Measurements from ENCODE around the gene EPHA7. TPM values are rescaled to one million over a fixed set of nuclear protein-coding genes. Genes with fewer than 3 reads are reported as not detected.

The EPHA7 gene
- total RNA-seq, 1 donor from 2014 or later: 0.12 TPM

- no peak for ATAC-seq
Measured at GRCh38 chr6:93392797-93393196, 26.6 kb downstream of the EPHA7 start.

DNA sequence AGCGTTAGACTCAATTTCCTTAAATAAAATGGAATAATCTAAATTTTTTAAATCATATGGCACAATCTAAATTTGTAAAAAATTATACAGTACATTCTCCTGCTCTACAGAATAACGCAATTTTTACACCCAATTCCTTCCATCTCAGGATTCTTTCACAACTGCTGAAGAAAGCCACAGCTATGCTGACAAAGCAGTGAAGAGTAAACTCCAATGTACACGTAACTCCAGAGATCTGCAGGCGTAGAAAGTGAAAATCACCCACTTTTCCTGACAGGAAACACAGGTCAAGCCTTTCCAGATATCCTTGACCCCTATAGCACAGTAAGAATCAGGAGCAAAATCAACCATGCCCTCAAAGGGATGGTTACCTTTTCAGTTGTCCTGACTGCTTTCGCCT lies 27.4 kb downstream of the EPHA7 start:
- no peak for ATAC-seq

DNA sequence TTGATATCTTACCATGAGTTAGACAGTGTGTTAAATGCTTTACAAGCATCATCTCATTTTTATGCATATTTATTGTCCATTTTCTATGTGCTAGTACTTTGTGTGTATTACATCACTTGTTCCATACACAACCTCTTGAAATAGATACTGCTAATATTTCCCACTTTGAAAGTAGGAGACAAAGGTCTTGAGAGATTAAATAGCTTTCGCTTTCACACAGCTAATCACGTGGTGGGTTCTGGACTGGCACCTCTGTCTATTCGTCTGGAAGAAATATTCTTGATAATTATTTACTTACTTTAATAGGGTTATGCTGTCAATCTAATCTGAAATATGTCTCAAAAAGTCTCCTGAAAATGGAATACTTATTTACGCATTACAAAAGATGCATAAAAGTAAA lies 30.2 kb downstream of the EPHA7 start:
- ATAC-seq: no peak

GRCh38 chr6:93388070-93388469 lies 31.3 kb downstream of the EPHA7 start:
- no peak for ATAC-seq

- no peak for ATAC-seq
Measured at GRCh38 chr6:93376026-93376540, 43.3 kb downstream of the EPHA7 start.

GRCh38 chr6:93373445-93373844 lies 45.9 kb downstream of the EPHA7 start:
- no peak for ATAC-seq

GRCh38 chr6:93371756-93372155 lies 47.6 kb downstream of the EPHA7 start:
- no peak for ATAC-seq

GRCh38 chr6:93369586-93370134 lies 49.7 kb downstream of the EPHA7 start:
- no peak for ATAC-seq

- no peak for ATAC-seq
Measured at GRCh38 chr6:93366506-93366905, 52.9 kb downstream of the EPHA7 start.

- no peak for ATAC-seq
Measured at GRCh38 chr6:93365445-93365844, 53.9 kb downstream of the EPHA7 start.

- no peak for ATAC-seq
Measured at GRCh38 chr6:93358435-93358834, 60.9 kb downstream of the EPHA7 start.

DNA sequence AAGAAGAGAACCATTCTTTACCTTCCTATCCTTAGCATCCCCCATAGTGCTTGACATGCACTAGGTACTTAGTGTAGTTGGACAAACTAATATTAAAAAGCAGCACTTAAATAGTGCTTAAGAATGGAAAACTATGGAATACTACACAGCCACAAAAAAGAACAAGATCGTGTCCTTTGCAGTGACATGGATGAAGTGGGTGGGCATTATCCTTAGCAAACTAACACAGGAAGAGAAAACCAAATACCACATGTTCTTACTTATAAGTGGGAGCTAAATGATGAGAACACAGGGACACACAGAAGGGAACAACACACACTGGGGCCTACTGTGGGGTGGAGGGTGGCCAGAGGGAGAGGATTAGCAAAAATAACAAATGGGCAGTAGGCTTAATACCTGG lies 66.8 kb downstream of the EPHA7 start:
- no peak for ATAC-seq

- no peak for ATAC-seq
Measured at GRCh38 chr6:93351222-93351621, 68.1 kb downstream of the EPHA7 start.

- ATAC-seq: no peak
Measured at GRCh38 chr6:93350774-93351173, 68.6 kb downstream of the EPHA7 start.

- no peak for ATAC-seq
Measured at GRCh38 chr6:93344333-93344835, 75.0 kb downstream of the EPHA7 start.

GRCh38 chr6:93343476-93343875 lies 75.9 kb downstream of the EPHA7 start:
- no peak for ATAC-seq

DNA sequence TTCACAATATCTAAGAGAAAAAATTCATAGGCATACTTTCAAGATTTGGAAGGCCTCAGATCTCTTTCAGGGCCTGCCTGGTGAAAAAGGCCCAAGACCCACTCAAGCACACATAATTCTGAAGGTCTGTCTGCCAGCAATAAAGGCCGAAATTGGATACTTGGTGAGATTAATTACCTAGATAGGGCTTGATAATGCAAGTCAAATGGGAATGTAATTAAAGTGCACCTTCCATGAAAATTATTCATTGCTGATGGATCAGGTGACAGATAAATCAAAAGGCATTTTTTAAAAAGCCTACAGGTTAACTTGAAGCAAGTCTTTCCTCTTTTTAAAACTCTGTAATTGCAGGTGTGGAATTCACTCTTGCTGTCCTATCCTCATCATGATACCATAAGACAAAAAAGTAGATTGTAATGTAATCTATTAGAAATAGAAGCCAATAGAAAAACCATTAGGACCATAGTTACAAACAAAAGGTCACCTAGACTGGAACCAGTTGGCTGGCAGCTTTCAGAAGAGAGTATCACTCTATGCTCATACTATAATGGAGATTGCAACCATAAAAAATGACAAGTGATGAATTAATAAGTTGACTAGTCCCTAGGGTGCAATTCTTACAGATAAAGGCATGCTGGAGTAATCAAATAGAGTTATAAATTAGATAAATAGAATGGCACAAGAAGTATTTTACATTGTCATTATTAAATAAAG lies 77.3 kb downstream of the EPHA7 start:
- no peak for ATAC-seq

GRCh38 chr6:93337772-93338394 lies 81.5 kb downstream of the EPHA7 start:
- no peak for ATAC-seq

GRCh38 chr6:93337014-93337413 lies 82.3 kb downstream of the EPHA7 start:
- no peak for ATAC-seq

GRCh38 chr6:93329301-93330000 lies 89.9 kb downstream of the EPHA7 start:
- no peak for ATAC-seq

GRCh38 chr6:93327857-93328256 lies 91.5 kb downstream of the EPHA7 start:
- no peak for ATAC-seq

GRCh38 chr6:93325761-93326160 lies 93.6 kb downstream of the EPHA7 start:
- ATAC-seq: no peak

DNA sequence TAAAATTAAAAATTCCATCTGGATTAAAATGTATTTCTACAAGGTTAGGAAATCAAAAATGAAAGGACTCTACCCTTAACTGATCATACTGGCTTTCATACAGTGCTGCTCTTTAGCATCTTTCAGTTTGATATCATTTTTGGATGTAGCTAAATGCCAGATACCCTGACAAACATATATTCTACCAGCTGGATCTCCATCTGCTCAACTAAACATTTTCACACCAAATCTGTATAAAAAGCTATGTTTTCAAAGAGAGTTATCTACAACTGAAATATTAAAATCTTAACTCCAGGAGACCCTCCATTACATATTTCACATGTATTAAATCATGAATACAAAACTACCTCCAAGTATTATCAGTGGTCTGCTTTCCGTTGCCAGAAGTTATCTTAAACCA lies 95.7 kb downstream of the EPHA7 start:
- no peak for ATAC-seq

All from esophagus mucosa (tissue), 1 donor.